Medulla oblongata (tissue), 1 donor: ENCODE results near the gene PCSK4.
"Not testable (repeated sequence)": the region's sequence is repeated elsewhere in the genome, so short reads cannot be mapped to it uniquely, and the experiment has no call there.

Experiments
- DNase-seq: peaks from one replicate; pipeline ENCODE4 v3.0.0-alpha.2; 2015; ENCODE audit errors: extremely low spot score

The PCSK4 gene

GRCh38 chr19:1505012-1505411, 14.9 kb upstream of the PCSK4 start:
- DNase-seq = no peak

DNA sequence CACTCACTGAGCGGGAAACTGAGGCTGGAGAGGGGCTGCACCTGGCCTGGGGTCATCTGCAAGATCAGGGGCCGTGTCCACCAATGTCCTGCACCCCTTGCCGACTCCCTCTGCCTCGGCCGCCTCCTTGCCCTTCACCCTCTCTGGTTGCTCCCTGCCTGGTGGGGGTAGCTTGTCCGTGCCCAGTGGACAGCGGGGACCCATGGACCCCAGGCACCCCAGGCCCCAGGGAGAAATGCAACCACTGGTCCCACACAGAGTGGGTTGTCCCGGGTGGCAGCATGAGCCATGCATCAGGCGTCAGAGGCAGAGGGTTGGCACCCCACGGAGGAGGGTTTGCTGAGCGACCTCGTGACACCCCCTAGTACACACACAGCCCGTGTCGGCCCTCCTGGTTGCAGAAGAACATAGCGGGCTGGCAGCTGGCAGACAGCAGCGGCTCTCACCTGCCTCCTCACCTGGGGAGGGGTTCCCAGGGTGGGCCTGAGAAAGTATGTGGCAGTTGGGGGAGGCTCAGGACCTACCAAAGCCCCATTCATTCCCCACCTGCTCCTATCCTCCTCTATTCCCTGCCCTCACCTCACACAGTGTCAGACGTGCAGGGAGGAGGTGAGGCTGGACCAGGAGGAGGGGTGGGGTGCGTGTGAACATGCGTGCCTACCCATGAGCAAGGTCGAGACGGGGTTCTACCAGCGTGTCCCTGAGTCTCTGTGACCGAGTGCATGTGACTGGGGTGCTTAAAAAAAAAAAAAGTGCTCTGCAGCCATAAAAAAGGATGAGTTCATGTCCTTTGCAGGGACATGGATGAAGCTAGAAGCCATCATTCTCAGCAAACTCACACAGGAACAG, 14.0 kb upstream of the PCSK4 start:
- no peak for DNase-seq

DNA sequence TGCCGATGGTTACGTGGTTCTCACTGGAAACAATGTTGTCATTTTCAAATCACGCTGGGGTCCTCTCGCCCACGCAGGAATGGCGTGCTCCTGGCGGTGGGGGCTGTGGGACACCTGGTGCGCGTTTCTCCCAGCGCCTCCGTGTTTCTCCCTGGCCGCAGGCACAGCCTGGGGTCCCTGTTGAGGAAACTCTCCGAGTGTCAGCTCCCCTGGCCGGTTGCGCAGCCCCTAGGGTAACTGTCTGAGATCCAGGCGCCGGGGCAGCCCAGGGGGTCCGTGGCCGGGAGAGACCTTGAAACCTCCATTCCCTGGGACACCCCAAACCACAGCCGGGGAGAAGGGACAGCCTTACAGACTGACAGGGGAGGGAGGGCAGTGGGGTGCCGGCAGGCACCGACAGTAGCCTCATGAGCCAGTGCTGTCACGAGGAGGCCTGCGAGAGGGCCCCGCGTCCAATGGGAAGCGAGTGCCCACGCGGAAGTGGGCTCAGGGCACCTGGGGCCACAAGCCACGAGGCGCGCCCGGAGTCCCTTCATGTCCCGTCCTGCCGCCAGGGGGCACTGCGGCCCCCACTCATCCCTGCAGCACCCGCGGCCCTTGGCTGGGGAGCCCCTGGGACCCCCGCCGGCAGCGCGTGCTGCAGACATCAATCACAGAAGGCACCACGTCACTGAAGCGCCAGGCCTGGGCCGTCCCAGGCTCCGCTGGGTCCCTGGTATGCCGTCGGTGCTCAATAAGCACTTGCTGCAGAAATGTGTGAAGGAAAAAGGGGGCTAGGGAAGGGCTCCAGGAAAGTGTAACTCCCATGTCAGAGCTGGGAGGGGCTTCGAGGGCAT, 13.2 kb upstream of the PCSK4 start:
- peak; percentile 51 for DNase-seq

- no peak for DNase-seq
These were observed 12.4 kb upstream of the PCSK4 start for GRCh38 chr19:1502433-1503088.

DNA sequence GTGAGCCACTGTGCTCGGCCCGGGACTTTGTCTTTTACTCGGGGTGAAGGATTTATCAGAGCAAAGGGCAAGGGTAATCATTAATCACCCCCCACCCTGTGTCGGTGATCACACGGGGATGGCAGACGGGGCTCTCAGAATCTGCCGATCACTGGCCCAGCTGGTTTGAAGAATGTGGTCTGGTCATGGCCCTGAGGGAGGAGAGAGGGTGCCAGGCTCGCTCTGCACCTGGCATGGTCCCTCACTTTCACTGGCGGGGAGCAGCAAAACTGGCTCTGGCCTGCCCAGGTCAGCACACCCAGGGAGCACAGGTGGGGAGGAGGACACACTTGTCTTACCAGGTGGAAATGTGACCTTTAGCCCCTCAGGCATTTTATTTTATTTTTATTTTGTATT, 11.0 kb upstream of the PCSK4 start:
- DNase-seq = no peak

GRCh38 chr19:1499231-1499630, 9.1 kb upstream of the PCSK4 start:
- DNase-seq = not testable (repeated sequence)

DNA sequence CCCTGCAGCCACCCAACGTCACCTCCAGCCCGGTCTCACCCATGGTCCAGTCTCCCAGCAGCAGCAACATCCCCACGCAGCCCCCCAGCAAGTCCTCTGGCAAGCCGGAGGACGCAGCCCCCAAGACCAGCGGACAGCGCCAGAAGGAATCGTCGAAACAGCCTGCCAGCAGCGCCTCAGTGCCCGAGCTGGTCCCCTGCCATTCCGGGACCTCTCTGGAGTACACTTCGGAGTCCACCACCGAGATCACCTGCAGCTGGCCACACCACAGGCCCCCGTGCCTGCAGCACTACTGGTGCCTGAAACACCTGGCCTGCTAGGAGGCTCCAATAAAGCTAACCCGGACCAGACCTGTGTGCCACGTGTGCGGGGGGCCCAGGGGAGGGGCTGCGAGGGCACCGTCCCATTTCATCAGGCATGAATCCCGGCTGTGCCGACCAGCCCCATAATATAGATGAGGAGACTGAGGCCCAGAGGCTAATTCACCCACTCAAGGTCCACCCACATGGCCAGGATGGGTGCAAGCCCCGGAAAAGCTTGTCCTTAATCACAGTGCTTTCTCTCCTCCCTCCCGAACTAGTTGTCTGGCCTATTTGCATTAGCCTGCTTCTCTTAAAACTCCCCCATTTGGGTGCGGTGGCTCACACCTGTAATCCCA, 7.6 kb upstream of the PCSK4 start:
- no peak for DNase-seq

DNA sequence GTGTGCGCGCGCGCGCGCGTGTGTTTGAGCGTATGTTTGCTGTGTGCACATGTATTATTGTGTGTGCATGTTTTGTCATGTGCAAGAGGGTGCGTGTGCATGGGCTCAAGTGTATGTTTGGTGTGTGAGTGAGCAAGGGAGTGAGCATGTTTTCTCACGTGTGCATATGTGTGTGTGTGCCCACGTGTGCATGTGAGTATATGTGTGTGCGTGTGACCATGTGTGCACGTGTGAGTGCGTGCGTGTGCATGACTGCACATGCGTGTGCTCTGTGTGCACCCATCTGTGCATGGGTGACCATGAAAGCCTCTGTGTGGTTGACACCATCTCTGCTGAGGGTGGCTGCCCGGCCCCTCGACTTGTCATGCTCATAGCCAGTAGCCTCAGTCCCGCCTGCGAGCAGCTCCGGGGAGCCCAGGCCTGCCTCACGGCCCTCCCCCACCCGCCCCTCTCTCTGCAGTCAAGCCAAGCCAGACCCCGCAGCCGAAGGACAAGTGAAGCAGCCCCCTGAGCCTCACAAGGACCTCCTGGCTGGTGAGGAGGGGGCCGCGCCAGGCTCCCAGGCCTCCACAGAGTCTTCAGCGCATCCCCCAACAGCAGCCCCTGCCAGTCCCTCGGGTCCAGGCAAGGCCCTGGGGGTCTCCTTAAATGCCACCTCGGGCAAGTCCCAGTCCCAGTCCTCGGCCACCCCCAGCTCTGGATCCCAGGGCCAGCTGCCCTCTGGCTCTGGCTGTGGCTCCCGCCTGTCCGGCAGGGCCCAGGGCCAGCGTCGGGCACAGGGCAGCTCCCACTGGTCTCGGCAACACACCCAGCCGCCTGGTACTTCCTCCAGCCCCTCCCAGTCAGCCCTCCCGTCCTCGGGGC, 6.8 kb upstream of the PCSK4 start:
- no peak for DNase-seq

DNA sequence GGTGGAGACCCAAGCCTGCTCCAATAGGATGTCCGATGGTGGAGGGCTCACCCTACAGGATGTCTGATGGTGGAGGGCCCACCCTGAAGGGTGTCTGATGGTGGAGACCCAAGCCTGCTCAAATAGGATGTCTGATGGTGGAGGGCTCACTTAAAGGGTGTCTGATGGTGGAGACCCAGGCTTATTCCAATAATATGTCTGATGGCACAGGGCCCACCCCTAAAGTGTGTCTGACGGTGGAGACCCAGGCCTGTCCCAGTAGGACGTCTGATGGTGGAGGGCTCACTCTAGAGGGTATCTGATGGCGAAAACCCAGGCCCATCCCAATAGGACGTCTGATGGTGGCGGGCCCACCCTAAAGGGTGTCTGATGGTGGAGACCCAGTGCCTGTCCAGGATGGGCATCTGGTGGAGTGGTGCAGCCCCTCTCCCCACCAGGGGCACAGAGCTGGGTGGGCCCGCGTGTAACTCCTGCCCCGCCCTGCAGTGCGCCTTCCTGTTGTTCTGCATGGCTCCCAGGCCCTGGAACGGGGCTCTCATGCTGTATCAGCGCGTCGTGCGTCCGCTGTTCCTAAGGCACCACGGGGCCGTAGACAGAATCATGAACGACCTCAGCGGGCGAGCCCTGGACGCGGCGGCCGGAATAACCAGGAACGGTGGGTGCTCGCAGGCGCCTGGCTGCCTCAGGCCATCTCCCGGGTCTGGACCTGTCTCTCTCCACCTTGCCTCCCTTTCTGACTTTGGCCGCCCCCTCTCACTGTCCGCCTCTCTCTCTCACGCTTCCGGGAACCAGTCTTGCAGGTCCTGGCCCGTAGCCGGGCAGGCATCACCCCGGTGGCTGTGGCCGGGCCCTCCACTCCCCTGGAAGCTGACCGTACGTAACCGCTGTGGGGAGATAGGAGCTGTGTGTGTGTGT, 5.9 kb upstream of the PCSK4 start:
- DNase-seq = no peak

GRCh38 chr19:1495051-1495798, 5.1 kb upstream of the PCSK4 start:
- no peak for DNase-seq

GRCh38 chr19:1494115-1494815, 4.1 kb upstream of the PCSK4 start:
- no peak for DNase-seq

DNA sequence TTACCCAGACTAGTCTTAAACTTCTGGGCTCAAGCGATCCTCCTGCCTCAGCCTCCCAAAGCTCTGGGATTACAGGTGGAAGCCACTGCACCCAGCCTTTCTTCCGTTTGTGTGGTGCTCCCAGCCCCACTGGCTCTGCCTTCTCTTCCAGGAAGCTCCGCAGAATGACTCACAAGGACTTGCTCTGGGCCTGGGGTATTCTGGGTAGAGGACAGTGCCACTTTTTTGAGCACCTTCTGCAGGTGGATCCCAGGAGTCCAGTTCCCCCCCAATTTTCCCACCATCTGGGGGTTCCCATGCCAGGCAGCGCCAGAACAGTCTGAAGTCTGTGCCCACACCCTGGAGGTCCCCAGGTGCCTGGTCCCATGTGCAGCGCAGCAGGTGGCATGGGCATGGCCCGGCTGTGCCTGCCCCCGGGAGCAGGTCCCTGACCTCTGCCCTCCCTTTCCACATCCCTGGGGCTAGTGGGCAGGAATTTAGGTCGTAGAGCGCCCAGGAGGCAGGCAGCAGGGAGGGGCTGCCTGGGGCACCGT, 2.4 kb upstream of the PCSK4 start:
- no peak for DNase-seq

DNA sequence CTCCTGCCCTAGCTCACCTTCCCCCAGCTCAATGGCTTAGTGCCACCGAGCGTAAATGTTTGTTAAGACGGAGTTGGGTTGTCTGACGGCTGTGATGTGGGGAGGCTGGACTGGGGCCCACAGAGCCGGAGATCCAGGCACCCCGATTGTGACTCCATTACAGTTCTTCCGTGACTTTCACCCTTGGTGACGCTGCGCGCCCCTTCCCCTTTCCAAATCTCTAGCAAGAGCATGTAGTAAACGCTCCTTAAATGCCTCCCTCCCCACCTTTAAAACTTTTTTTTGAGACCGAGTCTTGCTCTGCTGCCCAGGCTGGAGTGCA, 1.7 kb upstream of the PCSK4 start:
- DNase-seq = no peak

- no peak for DNase-seq
These were observed 1.1 kb upstream of the PCSK4 start, which contains the start of gene REEP6 for GRCh38 chr19:1491114-1491848. REEP6 (plus strand) TSS chr19:1491181; CDS start chr19:1491270, 89 bp downstream.

DNA sequence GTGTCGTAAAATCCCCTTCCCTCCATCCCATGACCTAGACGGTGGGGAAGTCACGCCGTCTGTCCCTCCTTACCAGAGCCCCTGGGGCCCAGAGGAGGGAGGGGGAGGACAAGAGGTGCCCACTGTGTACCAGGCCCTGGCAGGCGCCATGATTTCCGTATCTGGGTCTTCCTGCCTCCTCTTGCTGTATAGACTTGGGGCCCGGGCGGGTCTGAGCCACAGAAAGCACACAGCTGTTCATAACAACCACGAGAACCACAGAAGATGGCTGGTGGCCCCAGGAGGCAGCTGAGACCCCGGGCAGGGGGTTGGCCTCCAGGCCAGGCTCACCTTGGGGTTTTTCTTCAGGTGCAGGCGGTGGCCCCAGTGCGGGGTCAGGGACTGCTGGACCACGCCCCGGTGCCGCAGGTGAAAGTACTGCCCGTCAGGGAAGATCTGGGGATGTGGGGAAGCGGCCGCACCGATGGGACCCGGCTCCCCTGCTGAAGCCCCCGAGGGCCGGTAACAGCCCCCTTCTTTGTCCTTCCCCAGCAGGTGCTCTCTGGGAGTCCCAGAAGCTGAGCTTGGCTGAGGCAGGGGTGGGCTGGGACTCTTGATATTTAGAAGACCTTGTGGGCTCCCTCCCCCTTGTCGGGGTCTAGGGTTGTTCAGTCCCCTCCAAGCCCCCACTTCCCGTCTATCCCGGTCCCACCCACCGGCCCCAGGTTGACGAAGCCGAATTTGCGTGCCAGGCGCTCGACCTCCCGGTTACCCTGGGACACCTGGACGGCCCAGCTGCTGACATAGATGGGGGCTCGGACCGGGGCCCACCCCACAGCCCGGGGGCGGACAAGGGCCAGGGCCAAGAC, 463 bp downstream of the PCSK4 start:
- DNase-seq = no peak

DNA sequence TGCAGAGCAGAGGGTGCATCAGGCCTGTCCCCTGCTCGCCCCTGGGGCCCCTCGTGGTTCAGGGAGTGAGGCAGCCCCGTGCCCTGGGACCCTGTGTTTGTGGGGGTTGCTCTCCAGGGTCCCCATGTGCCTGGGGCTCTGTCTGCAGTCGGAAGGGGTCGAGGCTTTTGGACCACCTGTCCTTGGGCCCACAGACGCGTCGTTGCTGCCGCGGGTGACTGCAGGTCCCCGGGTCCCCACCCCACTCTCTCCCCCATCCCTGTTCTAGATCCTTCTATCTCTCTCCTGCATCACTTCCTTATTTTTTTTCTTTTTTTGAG, 1.9 kb downstream of the PCSK4 start:
- DNase-seq = no peak
